Measurements from ENCODE around the gene ACOT12. TPM values are rescaled to one million over a fixed set of nuclear protein-coding genes. Genes with fewer than 3 reads are reported as not detected.

The ACOT12 gene
- total RNA-seq, 1 experiment from 2014 or later: not detected

- H2AFZ ChIP-seq (ENCODE audit: low read length): no peak overlapping the region
- no peak overlapping the region for H3K56ac ChIP-seq (ENCODE audit: insufficient read length, low read depth, low read length)
- no peak overlapping the region for H2BK5ac ChIP-seq (ENCODE audit: insufficient read length, low read length)
- H3K4ac ChIP-seq (ENCODE audit: low read depth, low read length): no peak overlapping the region
- Mint-ChIP-seq H3K27ac (no peak overlapping the region), H3K4me1 (0 out of 4 replicates have a peak, but pooled peaks cover 0 to 2% of the 10 kb centered on the region in 2 experiments), H3K4me3 (no peak overlapping the region), H3K36me3 (ENCODE audit: insufficient read depth in 1 of 3, low read depth in 3 of 3) (no peaks in the 10 kb centered on the region; a peak in 1 of 7 replicates), H3K9me3 (no peaks in the 10 kb centered on the region), H3K27me3 (ENCODE audit: low read depth) (peaks cover 17% of the 10 kb centered on the region)
- no peaks in the 10 kb centered on the region for H3K79me1 ChIP-seq (ENCODE audit: insufficient read depth, low read depth, low read length, poor library complexity, severe bottlenecking)
- TF ChIP-seq CTCF (conservative IDR thresholded peaks at IDR 0.05): peak; percentile 40; the same call in 2 of the 3 replicates
- H4K91ac ChIP-seq (ENCODE audit: insufficient read length, low read depth, low read length): no peak overlapping the region
- H2BK15ac ChIP-seq (ENCODE audit: low read depth, low read length): no peak overlapping the region
- H4K20me1 ChIP-seq (ENCODE audit: control insufficient read depth, insufficient read depth, insufficient read length): no peaks in the 10 kb centered on the region
- no peak overlapping the region for H2AK5ac ChIP-seq (ENCODE audit: insufficient read length, low read length)
- H3T11ph ChIP-seq (ENCODE audit: low read length): no peak overlapping the region
- no peaks in the 10 kb centered on the region for H3K79me2 ChIP-seq (ENCODE audit: insufficient read depth, low read length)
- no peaks in the 10 kb centered on the region for H3K27me3 ChIP-seq (ENCODE audit: insufficient read depth, low read length)
- H3K14ac ChIP-seq (ENCODE audit: insufficient read depth, low read length): no peak overlapping the region
- H3K9me3 ChIP-seq (ENCODE audit: control insufficient read depth, low read depth, low read length): no peaks in the 10 kb centered on the region
- H3K23ac ChIP-seq (ENCODE audit: insufficient read length, low read depth, low read length): no peak overlapping the region
- no peak overlapping the region for H2BK12ac ChIP-seq (ENCODE audit: insufficient read length, low read depth, low read length)
- no peak overlapping the region for H3K18ac ChIP-seq (ENCODE audit: insufficient read length, low read depth, low read length)
- no peak overlapping the region for H2BK120ac ChIP-seq (ENCODE audit: low read depth, low read length, poor library complexity, severe bottlenecking)
- H3K27ac ChIP-seq (ENCODE audit: insufficient read length, low read depth, low read length): no peak overlapping the region
- DNase-seq: no peak
- H2BK20ac ChIP-seq (ENCODE audit: low read depth, low read length, poor library complexity, severe bottlenecking): no peak overlapping the region
- no peak overlapping the region for H3K9ac ChIP-seq (ENCODE audit: extremely low read depth, insufficient read length, low read length)
- H4K5ac ChIP-seq (ENCODE audit: insufficient read length, low read depth, low read length): no peak overlapping the region
- H4K8ac ChIP-seq (replicated peaks; ENCODE audit: insufficient read length, low read depth, low read length): no peak overlapping the region
- H3K4me2 ChIP-seq (ENCODE audit: insufficient read depth, insufficient read length, low read length): no peak overlapping the region
- no peaks in the 10 kb centered on the region for H3K4me1 ChIP-seq (ENCODE audit: insufficient read depth, low read length)
- no peaks in the 10 kb centered on the region for H3K23me2 ChIP-seq (ENCODE audit: insufficient read length, low read depth, low read length, poor library complexity, severe bottlenecking)
These were observed 4.9 kb downstream of the ACOT12 start for GRCh38 chr5:81389025-81389424.

Measured in H9 (cell line).